Bone marrow (tissue), 2 donors: Measurements from ENCODE around the gene FARP1.
"Not testable (repeated sequence)": the region's sequence is repeated elsewhere in the genome, so short reads cannot be mapped to it uniquely, and the experiment has no call there.

Experiments
- DNase-seq, 2 donors: peaks; one replicate each; lab custom pipeline; 2025; lab: John Stamatoyannopoulos, UW

FARP1 gene

DNA sequence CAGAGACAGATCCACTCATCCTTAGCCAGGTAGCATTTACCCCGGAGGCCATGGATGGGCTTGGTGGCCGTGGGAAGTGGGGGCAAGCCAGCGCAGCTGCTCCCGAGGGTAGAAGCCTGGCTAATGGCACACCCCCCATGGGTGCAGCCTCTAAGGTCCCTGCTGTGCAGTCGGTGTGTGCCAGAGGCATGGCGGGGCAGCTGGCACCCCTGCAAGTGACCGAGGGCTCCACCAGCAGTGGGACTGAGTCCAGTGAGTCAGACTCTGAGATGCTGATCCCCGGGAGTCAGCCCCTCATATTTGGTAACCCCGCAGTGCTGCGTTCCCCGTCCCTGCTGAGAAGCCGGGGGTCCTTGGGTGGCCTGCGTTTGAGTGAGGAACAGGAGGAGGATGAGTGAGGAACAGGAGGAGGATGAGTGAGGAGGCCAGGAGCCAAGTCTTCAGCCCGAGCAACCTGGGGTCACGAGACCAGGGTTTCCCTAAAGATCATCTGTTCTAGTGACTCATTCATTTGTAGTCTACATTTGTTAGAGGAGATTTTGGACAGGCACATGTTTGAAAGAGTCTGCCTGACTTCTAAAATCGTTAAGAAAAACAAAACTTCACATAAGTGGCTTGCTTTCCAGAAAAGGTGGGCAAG is 253.3 kb downstream of the FARP1 start:
- DNase-seq = no peak

- no peak for DNase-seq
These were observed 254.3 kb downstream of the FARP1 start for GRCh38 chr13:98397221-98397620.

GRCh38 chr13:98397861-98398260 is 255.0 kb downstream of the FARP1 start:
- no peak for DNase-seq

GRCh38 chr13:98398581-98398980 is 255.7 kb downstream of the FARP1 start:
- DNase-seq = no peak

DNA sequence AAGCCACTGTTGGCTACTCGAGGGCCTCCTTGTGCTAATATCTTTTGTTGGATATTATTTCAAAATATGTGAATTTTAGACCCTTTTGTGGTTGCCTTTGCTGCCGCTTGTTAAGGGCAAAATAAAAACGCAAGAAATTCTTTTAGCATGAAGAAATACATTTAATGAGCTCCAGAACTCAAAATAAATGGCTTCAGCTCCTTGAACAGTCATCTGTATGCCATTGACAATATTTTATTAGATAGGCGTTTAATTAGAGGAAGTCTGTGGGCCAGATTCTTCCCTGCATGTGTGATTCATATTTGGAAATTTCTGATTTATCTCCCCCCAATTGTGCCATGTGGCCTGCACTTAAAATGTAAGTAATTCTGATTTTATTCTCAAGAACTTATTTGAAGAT is 256.9 kb downstream of the FARP1 start:
- no peak for DNase-seq

DNA sequence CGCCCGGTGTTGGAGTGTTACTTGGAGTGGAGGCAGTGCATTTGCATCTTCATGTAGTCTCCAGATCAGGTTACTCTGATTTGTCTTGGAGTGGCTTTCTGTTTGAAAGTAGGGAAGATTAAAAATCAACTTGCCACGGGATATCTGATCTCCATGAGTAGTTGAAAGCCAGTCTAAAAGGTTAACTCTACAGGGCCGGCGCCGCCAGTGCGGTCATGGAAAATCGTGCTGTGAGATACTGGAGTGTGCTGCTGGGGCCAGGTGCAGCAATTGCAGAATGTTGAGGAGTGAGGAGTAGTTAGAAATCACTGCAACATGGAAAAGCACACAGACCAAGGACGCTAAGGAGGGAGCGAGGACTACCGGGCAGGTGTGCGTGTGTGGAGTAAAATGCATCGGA is 259.0 kb downstream of the FARP1 start:
- no peak for DNase-seq

- no peak for DNase-seq
These were observed 260.2 kb downstream of the FARP1 start for GRCh38 chr13:98403076-98403475.

GRCh38 chr13:98405107-98405571 is 262.2 kb downstream of the FARP1 start:
- no peak for DNase-seq

DNA sequence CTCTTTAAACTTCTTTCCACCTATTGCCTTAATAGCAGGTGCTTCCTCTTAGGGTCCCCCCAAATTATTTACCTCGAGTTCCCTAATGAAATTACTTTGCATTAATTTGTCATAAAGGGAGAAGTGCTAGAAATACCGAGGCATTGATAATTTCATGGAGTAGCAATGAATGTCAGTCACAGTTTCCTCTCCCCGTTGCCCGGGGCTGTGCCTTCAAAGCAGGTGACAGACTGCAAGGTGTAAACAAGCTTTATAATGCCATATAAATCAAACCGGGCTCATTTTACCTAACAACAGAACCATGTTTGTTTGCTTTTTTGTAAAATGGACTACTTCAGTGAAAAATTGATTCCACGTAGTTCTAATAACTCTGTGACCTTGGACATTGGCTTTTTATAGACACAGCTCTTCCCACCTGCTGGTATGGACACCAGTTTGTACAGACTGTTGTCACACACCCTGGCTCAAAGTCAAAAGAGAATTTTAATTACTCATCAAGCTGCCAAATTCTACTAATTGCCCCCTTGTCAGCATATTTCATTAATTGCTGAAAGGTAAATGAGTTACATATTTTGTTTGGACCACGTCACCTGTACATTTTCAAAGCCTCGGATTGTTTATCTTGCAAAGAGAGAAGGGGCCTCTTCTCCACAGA is 262.9 kb downstream of the FARP1 start:
- no peak for DNase-seq

DNA sequence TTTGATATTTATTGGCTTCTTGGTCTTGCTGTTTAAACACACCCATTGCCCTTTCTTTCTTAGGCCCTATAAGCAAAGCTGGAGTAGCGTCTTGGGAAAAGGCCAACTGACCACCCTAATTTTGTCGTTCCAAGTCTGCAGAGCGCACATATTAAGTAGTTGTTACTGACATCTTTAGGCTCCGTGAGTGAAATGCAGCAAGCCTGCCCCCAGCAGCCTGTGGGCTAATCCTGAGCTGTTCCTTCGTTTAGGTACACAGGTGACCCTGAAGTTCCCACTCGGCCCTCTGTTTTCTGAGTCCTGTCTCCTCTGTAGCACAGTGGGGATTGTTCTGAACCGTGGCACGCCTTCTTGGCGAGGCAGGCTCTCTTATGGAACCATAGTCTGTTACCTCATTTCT is 263.5 kb downstream of the FARP1 start:
- no peak for DNase-seq

GRCh38 chr13:98406971-98407370 is 264.1 kb downstream of the FARP1 start:
- no peak for DNase-seq

GRCh38 chr13:98407575-98407974 is 264.7 kb downstream of the FARP1 start:
- no peak for DNase-seq

DNA sequence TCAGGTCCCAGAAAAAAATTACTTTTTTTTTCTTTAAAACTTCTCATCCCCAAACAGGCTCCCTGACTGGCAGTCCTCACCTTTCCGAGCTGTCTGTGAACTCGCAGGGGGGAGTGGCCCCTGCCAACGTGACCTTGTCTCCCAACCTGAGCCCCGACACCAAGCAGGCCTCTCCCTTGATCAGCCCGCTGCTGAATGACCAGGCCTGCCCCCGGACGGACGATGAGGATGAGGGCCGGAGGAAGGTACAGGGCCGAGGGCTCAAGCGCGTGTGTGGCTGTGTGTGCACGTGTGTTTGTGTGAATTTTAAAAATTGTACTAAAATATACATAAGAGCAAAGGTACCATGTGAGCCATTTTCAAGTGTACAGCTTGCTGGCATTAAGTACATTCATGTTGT is 266.4 kb downstream of the FARP1 start:
- DNase-seq = no peak

DNA sequence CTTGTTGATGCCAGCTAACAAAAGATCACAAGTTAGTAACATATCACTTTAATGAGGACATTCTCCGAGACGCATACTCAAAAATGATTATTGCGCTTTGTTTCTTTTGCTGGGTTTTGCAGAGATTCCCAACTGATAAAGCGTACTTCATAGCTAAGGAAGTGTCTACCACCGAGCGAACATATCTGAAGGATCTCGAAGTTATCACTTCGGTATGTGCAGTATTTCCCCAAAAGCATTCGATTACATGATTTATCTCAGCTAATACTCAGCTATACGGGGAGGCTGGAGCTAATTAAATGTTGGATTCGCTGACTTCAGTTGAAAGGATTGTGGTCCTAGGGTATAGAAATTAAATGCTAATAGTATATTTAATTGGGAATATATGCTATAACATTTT is 267.7 kb downstream of the FARP1 start:
- no peak for DNase-seq

- DNase-seq = no peak
These were observed 268.1 kb downstream of the FARP1 start for GRCh38 chr13:98411013-98411412.

- peak in 1 of 2 donors; percentile 32 for DNase-seq
These were observed 268.8 kb downstream of the FARP1 start for GRCh38 chr13:98411617-98412265.

DNA sequence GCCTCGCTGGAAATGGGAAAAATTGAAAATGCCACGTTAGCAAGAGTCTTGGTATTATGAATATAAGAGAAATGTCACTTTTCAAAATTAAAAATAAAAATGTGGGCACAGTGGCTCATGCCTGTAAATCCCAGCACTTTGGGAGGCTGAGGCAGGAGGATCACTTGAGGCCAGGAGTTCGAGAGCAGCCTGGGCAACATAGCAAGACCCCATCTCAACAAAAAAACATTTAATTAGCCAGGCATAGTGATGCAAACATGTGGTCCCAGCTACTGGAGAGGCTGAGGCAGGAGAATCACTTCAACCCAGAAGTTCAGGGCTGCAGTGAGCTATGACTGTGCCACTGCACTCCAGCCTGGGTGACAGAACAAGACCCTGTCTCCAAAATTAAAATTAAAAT is 270.4 kb downstream of the FARP1 start:
- DNase-seq = not testable (repeated sequence)

DNA sequence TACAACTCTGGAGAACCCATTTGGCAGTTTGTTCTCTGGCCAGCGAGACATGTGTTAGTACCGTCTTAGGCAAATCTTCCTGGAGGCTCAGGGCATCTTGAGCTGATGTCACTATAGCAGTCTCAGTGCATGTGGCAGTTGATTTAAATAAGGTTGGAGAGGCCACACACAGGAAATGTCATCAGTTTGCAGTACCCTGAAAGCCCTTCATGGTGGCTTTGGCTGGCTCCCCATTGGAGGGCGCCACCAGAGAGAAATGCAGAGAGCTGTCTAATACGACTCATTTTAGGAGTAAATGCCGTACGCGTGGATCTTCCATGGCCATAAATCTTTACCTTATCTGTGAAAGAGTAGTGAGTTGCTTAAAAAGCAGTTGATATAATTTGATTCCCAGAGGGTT is 270.9 kb downstream of the FARP1 start:
- no peak for DNase-seq

- no peak for DNase-seq
These were observed 272.6 kb downstream of the FARP1 start for GRCh38 chr13:98415326-98416070.

GRCh38 chr13:98416408-98416807 is 273.5 kb downstream of the FARP1 start:
- DNase-seq = no peak

- DNase-seq = no peak
These were observed 277.1 kb downstream of the FARP1 start for GRCh38 chr13:98419786-98420553.
